Astrocyte (in vitro differentiated cells and primary cell): Measurements from ENCODE around the gene ORMDL3. TPM values are rescaled to one million over a fixed set of nuclear protein-coding genes. Genes with fewer than 3 reads are reported as not detected.
"Not testable (repeated sequence)": the region's sequence is repeated elsewhere in the genome, so short reads cannot be mapped to it uniquely, and the experiment has no call there.

Experiments
- DNase-seq: peaks from one replicate; pipeline ENCODE4 v3.0.0-alpha.2; 2010; ENCODE audit warnings: low read depth
- FAIRE-seq: peaks from 2 replicates; lab custom pipeline; 2011; peaks lifted over from hg19 to GRCh38; lab: Jason Lieb, UNC
- H2AFZ ChIP-seq: 2 replicates; pipeline ENCODE4 v1.6.0; 2012; ENCODE audit warnings: low read depth, low read length, inconsistent platforms
- H3K27ac ChIP-seq: 2 replicates; pipeline ENCODE4 v1.5.1; 2011; ENCODE audit warnings: low read depth, low read length, inconsistent platforms
- H3K27me3 ChIP-seq: 2 replicates; pipeline ENCODE4 v1.6.0; 2011; ENCODE audit warnings: low read length, inconsistent platforms; ENCODE audit not compliant: insufficient read depth
- H3K36me3 ChIP-seq: 2 replicates; pipeline ENCODE4 v1.5.1; 2011; ENCODE audit warnings: low read length, inconsistent platforms; ENCODE audit not compliant: insufficient read depth
- H3K4me1 ChIP-seq: 2 replicates; pipeline ENCODE4 v1.5.1; 2011; ENCODE audit warnings: low read length, inconsistent platforms; ENCODE audit not compliant: insufficient read depth
- H3K4me2 ChIP-seq: 2 replicates; pipeline ENCODE4 v1.6.0; 2012; ENCODE audit warnings: low read length, inconsistent platforms
- H3K4me3 ChIP-seq: 2 replicates; pipeline ENCODE4 v1.5.1; 2011; ENCODE audit warnings: low read depth, mild to moderate bottlenecking, low read length, inconsistent platforms; ENCODE audit not compliant: insufficient read depth
- H3K79me2 ChIP-seq: 2 replicates; pipeline ENCODE4 v1.6.0; 2012; ENCODE audit warnings: mild to moderate bottlenecking, low read length, inconsistent platforms; ENCODE audit not compliant: insufficient read depth
- H3K9ac ChIP-seq: 2 replicates; pipeline ENCODE4 v1.6.0; 2012; ENCODE audit warnings: mild to moderate bottlenecking, low read length, inconsistent platforms
- H3K9me3 ChIP-seq: 2 replicates; pipeline ENCODE4 v1.5.1; 2012; ENCODE audit warnings: low read depth, mild to moderate bottlenecking, low read length, inconsistent platforms; ENCODE audit not compliant: insufficient read depth
- H4K20me1 ChIP-seq: 2 replicates; pipeline ENCODE4 v1.6.0; 2012; ENCODE audit warnings: low read length, inconsistent platforms; ENCODE audit not compliant: insufficient read depth
- H3K27ac Mint-ChIP-seq: one replicate; pipeline ENCODE4 v1.8.0; 2021; ENCODE audit warnings: mild to moderate bottlenecking, mixed read lengths; ENCODE audit not compliant: unreplicated experiment
- H3K27me3 Mint-ChIP-seq: one replicate; pipeline ENCODE4 v1.8.0; 2021; ENCODE audit warnings: low read depth, mixed read lengths; ENCODE audit not compliant: unreplicated experiment
- H3K36me3 Mint-ChIP-seq: one replicate; pipeline ENCODE4 v1.8.0; 2021; ENCODE audit warnings: low read depth, mixed read lengths; ENCODE audit not compliant: unreplicated experiment
- H3K4me1 Mint-ChIP-seq: one replicate; pipeline ENCODE4 v1.8.0; 2021; ENCODE audit warnings: low read depth, mixed read lengths; ENCODE audit not compliant: unreplicated experiment
- H3K4me3 Mint-ChIP-seq: one replicate; pipeline ENCODE4 v1.8.0; 2021; ENCODE audit warnings: mild to moderate bottlenecking, moderate library complexity, mixed read lengths; ENCODE audit not compliant: unreplicated experiment
- H3K9me3 Mint-ChIP-seq: one replicate; pipeline ENCODE4 v1.8.0; 2021; ENCODE audit warnings: mild to moderate bottlenecking, mixed read lengths; ENCODE audit not compliant: unreplicated experiment
- EZH2 ChIP-seq: IDR thresholded peaks from 2 replicates; pipeline ENCODE4 v1.6.1; 2012; ENCODE audit warnings: mild to moderate bottlenecking, low read length, inconsistent platforms; ENCODE audit not compliant: insufficient read depth
- total RNA-seq: library from RNA; stranded (reverse); gene quantifications from 2 replicates; pipeline ENCODE4 v1.2.1, GENCODE V29; 2021
- TF ChIP-seq, protein P1 (sequence below): IDR thresholded peaks from 2 replicates; pipeline ENCODE4 v1.5.1; 2011; ENCODE audit warnings: low read depth, mild to moderate bottlenecking, inconsistent platforms, low read length, moderate library complexity; ENCODE audit not compliant: insufficient read depth

The ORMDL3 gene
- total RNA-seq, 1 donor from 2014 or later = 65.3 TPM

DNA sequence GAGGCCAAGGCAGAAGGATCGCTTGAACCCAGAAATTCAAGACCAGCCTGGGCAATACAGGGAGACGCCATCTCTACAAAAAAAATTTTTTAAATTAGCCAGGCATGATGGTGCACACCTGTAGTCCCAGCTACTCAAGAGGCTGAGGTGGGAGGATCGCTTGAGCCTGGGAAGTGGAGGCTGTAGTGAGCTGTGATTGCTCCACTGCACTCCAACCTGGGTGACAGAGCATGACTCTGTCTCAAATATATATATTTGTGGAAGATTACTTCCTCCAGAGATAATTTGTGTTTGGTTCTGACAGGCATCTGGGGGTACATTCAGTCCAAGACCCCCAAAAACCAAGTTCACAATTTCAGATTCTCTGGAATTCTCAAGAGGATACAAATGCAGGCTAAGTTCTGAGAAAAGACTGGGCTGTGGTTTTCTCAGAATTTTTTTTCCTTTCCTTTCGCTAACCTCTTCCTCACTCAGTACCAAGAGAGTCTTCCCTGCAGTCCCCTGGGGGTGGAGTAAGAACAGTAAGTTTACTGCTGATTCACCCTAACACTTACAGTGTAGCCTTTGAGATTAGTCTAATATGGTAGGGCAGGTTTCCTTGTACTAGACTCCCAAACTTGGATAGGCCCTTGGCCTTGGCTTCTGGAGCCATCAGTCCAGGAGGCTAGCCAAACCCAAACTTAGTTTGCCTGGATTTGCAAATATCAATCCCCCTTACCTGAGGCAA is 24.1 kb downstream of the ORMDL3 start:
- Histone ChIP-seq H3K79me2 (no peaks in the 10 kb centered on the region), H3K4me3 (no peak overlapping the region), H3K9me3 (no peaks in the 10 kb centered on the region), H3K27me3 (no peaks in the 10 kb centered on the region), H3K27ac (no peak overlapping the region), H4K20me1 (no peaks in the 10 kb centered on the region), H3K4me1 (no peaks in the 10 kb centered on the region), H2AFZ (no peak overlapping the region), H3K36me3 (peaks cover 2% of the 10 kb centered on the region), H3K9ac (no peak overlapping the region), H3K4me2 (no peak overlapping the region)
- TF ChIP-seq EZH2 = no peak
- TF ChIP-seq, protein P1, sequence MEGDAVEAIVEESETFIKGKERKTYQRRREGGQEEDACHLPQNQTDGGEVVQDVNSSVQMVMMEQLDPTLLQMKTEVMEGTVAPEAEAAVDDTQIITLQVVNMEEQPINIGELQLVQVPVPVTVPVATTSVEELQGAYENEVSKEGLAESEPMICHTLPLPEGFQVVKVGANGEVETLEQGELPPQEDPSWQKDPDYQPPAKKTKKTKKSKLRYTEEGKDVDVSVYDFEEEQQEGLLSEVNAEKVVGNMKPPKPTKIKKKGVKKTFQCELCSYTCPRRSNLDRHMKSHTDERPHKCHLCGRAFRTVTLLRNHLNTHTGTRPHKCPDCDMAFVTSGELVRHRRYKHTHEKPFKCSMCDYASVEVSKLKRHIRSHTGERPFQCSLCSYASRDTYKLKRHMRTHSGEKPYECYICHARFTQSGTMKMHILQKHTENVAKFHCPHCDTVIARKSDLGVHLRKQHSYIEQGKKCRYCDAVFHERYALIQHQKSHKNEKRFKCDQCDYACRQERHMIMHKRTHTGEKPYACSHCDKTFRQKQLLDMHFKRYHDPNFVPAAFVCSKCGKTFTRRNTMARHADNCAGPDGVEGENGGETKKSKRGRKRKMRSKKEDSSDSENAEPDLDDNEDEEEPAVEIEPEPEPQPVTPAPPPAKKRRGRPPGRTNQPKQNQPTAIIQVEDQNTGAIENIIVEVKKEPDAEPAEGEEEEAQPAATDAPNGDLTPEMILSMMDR = no peak
- Mint-ChIP-seq H3K4me3 (no peak overlapping the region), H3K9me3 (peaks cover 5% of the 10 kb centered on the region), H3K4me1 (peaks cover 5% of the 10 kb centered on the region), H3K36me3 (peaks cover 18% of the 10 kb centered on the region), H3K27me3 (no peaks in the 10 kb centered on the region), H3K27ac (peak overlapping the region; percentile 72)
- DNase-seq (no peak), FAIRE-seq (peak; percentile 9)

DNA sequence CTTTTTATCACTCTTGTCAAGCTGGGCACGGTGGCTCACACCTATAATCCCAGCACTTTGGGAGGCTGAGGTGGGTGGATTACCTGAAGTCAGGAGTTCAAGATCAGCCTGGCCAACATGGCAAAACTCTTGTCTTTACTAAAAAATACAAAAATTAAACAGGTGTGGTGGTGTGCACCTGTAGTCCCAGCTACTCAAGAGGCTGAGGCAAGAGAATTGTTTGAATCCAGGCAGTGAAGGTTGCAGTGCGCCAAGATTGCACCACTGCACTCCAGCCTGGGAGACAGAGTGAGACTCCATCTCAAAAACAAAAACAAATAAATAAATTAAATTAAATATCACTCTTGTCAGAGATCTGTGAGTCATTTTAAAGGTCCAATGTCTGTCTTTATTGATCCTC is 25.4 kb downstream of the ORMDL3 start:
- not testable (repeated sequence) for H3K27ac ChIP-seq, H3K9ac ChIP-seq, H3K4me1 ChIP-seq, H4K20me1 ChIP-seq, H3K4me3 Mint-ChIP-seq, H3K27me3 Mint-ChIP-seq, H3K27ac Mint-ChIP-seq, H3K4me2 ChIP-seq, H3K4me3 ChIP-seq, H3K9me3 ChIP-seq, H3K27me3 ChIP-seq, H3K79me2 ChIP-seq, FAIRE-seq, H3K9me3 Mint-ChIP-seq, H3K36me3 ChIP-seq, DNase-seq, H3K4me1 Mint-ChIP-seq, H2AFZ ChIP-seq
- peaks cover 12% of the 10 kb centered on the region for H3K36me3 Mint-ChIP-seq

DNA sequence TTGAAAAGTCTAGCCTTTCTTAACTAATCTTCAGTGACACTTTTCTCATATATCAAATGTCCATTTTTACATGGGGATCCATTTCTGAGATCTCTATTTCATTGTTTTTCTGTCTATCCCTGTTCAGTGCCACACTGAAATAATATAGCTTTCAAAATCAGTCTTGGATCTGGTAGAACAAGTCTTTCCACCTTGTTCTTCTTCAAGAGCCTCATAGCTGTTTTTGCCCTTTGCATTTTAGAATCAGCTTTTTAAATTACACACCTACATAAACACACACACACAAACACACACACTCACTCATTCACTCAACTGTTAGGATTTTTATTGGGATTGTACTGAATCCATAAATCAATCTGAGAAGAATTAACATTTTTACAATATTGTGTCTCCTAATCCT is 28.2 kb downstream of the ORMDL3 start:
- no peaks in the 10 kb centered on the region for H3K4me1 ChIP-seq
- FAIRE-seq = no peak
- H3K9me3 Mint-ChIP-seq = no peaks in the 10 kb centered on the region
- peaks cover 3% of the 10 kb centered on the region for H3K27me3 Mint-ChIP-seq
- no peaks in the 10 kb centered on the region for H3K27me3 ChIP-seq
- no peak overlapping the region for H3K4me2 ChIP-seq
- no peak overlapping the region for H3K4me3 ChIP-seq
- no peaks in the 10 kb centered on the region for H3K79me2 ChIP-seq
- no peak overlapping the region for H3K27ac Mint-ChIP-seq
- H3K4me3 Mint-ChIP-seq = no peak overlapping the region
- H4K20me1 ChIP-seq = no peaks in the 10 kb centered on the region
- no peak for TF ChIP-seq EZH2
- H3K9me3 ChIP-seq = no peaks in the 10 kb centered on the region
- H3K4me1 Mint-ChIP-seq = peaks cover 5% of the 10 kb centered on the region
- no peak overlapping the region for H3K9ac ChIP-seq
- no peak overlapping the region for H3K27ac ChIP-seq
- H3K36me3 ChIP-seq = no peaks in the 10 kb centered on the region
- no peaks in the 10 kb centered on the region for H3K36me3 Mint-ChIP-seq
- DNase-seq = no peak
- no peak overlapping the region for H2AFZ ChIP-seq
